Neural progenitor cell (in vitro differentiated cells): Measurements from ENCODE around the gene UNCX. TPM values are rescaled to one million over a fixed set of nuclear protein-coding genes. Genes with fewer than 3 reads are reported as not detected.
A peak's percentile ranks its signal among the peaks of the same experiment; 100 is the strongest.

Experiments used
- DNase-seq: peaks from one replicate; pipeline ENCODE4 v3.0.0-alpha.2; 2016; ENCODE audit warnings: low spot score
- H2AFZ ChIP-seq: fragments of 200-600 bp; sonication (generic); replicated peaks from 2 replicates; pipeline ENCODE4 v1.6.1; 2016; ENCODE audit warnings: antibody characterized with exemption
- H3F3A ChIP-seq: fragments of 200-600 bp; sonication (generic); 2 replicates; pipeline ENCODE4 v1.6.1; 2016; ENCODE audit warnings: antibody characterized with exemption, low read depth
- H3K27ac ChIP-seq: fragments of 200-600 bp; sonication (generic); 2 replicates; pipeline ENCODE4 v1.5.1; 2016; ENCODE audit warnings: mild to moderate bottlenecking
- H3K27me3 ChIP-seq: fragments of 200-600 bp; sonication (generic); 2 replicates; pipeline ENCODE4 v1.6.1; 2016; ENCODE audit warnings: mild to moderate bottlenecking, moderate library complexity
- H3K36me3 ChIP-seq: fragments of 200-600 bp; sonication (generic); 2 replicates; pipeline ENCODE4 v1.5.1; 2016
- H3K4me1 ChIP-seq: fragments of 200-600 bp; sonication (generic); 2 replicates; pipeline ENCODE4 v1.6.1; 2016; ENCODE audit warnings: mixed run types
- H3K4me2 ChIP-seq: fragments of 200-600 bp; sonication (generic); 2 replicates; pipeline ENCODE4 v1.6.1; 2016
- H3K4me3 ChIP-seq: fragments of 200-600 bp; sonication (generic); 2 replicates; pipeline ENCODE4 v1.5.1; 2016
- H3K79me2 ChIP-seq: fragments of 200-600 bp; sonication (generic); 2 replicates; pipeline ENCODE4 v1.6.1; 2016; ENCODE audit warnings: low read depth
- H3K9ac ChIP-seq: fragments of 200-600 bp; sonication (generic); 2 replicates; pipeline ENCODE4 v1.6.1; 2016
- H3K9me3 ChIP-seq: fragments of 200-600 bp; sonication (generic); 2 replicates; pipeline ENCODE4 v1.5.1; 2016; ENCODE audit warnings: low read depth
- H4K20me1 ChIP-seq: fragments of 200-600 bp; sonication (generic); 2 replicates; pipeline ENCODE4 v1.6.1; 2016; ENCODE audit warnings: low read depth
- H3K27ac Mint-ChIP-seq: 3 replicates; pipeline ENCODE4 v1.8.0; 2021; ENCODE audit warnings: mixed read lengths
- H3K27me3 Mint-ChIP-seq: 2 replicates; pipeline ENCODE4 v1.8.0; 2022; ENCODE audit warnings: low read depth, mild to moderate bottlenecking, inconsistent platforms, moderate library complexity, mixed read lengths; ENCODE audit not compliant: insufficient read depth
- H3K36me3 Mint-ChIP-seq: 3 replicates; pipeline ENCODE4 v1.8.0; 2021; ENCODE audit warnings: mixed read lengths
- H3K4me1 Mint-ChIP-seq: 3 replicates; pipeline ENCODE4 v1.8.0; 2021; ENCODE audit warnings: mixed read lengths
- H3K4me3 Mint-ChIP-seq: 3 replicates; pipeline ENCODE4 v1.8.0; 2021; ENCODE audit warnings: mild to moderate bottlenecking, moderate library complexity, mixed read lengths
- H3K9me3 Mint-ChIP-seq: 3 replicates; pipeline ENCODE4 v1.8.0; 2020; ENCODE audit warnings: mixed read lengths
- EZH2 ChIP-seq: fragments of 200-600 bp; sonication (generic); IDR thresholded peaks from 2 replicates; pipeline ENCODE4 v1.6.1; 2017; ENCODE audit warnings: antibody characterized with exemption, mild to moderate bottlenecking, moderate library complexity
- EZH2phosphoT487 ChIP-seq: fragments of 200-600 bp; sonication (generic); IDR thresholded peaks from 2 replicates; pipeline ENCODE4 v1.6.1; 2017; ENCODE audit warnings: antibody characterized with exemption
- total RNA-seq: library from RNA; depleted of rRNA; stranded (reverse); fragments of >200 nt; gene quantifications from 2 replicates; pipeline ENCODE4 v1.2.3, GENCODE V29; 2015; ENCODE audit warnings: low replicate concordance
- TF ChIP-seq, protein P1 (sequence below): fragments of 200-600 bp; sonication (generic); IDR thresholded peaks from 2 replicates; pipeline ENCODE4 v1.5.1; 2017; ENCODE audit warnings: antibody characterized with exemption, mild to moderate bottlenecking

The UNCX gene
- total RNA-seq, 1 donor from 2014 or later: not detected

DNA sequence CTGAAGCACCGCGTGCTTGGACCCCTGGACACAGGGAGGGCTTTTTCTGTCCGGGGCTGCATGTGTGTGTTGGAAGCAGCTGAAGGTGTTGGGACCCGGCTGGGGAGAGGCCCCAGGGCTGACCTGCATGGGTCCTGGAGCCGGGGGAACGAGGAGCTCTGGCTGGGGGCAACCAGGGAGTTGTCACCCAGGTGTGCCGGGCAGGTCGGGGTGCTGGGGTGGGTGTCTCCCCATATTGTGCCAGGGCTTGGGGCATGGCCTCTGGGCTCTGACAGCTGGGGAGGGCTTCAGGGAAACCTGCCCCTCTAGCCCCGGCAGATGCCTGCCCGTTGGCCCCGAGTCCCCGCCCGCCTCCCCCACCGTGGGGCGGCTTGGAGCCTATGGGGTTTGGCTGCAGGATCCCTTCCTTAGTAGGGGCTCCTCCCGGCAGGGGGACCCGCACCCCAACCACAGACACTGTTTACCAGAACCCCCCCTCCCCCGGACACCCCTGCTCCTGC lies 42.3 kb downstream of the UNCX start:
- Mint-ChIP-seq H3K4me3 (no peak overlapping the region), H3K27ac (no peak overlapping the region), H3K9me3 (peaks cover 7% of the 10 kb centered on the region), H3K36me3 (no peaks in the 10 kb centered on the region), H3K4me1 (no peaks in the 10 kb centered on the region), H3K27me3 (peaks cover 27% of the 10 kb centered on the region)
- Histone ChIP-seq H4K20me1 (no peaks in the 10 kb centered on the region), H3K27me3 (peaks cover 13% of the 10 kb centered on the region), H2AFZ (no peak overlapping the region), H3K4me2 (no peak overlapping the region), H3K4me3 (no peak overlapping the region), H3K27ac (no peak overlapping the region), H3F3A (peaks cover 11% of the 10 kb centered on the region), H3K4me1 (no peaks in the 10 kb centered on the region), H3K9ac (no peak overlapping the region), H3K36me3 (no peaks in the 10 kb centered on the region), H3K9me3 (no peaks in the 10 kb centered on the region), H3K79me2 (no peaks in the 10 kb centered on the region)
- TF ChIP-seq EZH2 (no peak), EZH2phosphoT487 (no peak)
- TF ChIP-seq, protein P1, sequence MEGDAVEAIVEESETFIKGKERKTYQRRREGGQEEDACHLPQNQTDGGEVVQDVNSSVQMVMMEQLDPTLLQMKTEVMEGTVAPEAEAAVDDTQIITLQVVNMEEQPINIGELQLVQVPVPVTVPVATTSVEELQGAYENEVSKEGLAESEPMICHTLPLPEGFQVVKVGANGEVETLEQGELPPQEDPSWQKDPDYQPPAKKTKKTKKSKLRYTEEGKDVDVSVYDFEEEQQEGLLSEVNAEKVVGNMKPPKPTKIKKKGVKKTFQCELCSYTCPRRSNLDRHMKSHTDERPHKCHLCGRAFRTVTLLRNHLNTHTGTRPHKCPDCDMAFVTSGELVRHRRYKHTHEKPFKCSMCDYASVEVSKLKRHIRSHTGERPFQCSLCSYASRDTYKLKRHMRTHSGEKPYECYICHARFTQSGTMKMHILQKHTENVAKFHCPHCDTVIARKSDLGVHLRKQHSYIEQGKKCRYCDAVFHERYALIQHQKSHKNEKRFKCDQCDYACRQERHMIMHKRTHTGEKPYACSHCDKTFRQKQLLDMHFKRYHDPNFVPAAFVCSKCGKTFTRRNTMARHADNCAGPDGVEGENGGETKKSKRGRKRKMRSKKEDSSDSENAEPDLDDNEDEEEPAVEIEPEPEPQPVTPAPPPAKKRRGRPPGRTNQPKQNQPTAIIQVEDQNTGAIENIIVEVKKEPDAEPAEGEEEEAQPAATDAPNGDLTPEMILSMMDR: no peak
- no peak for DNase-seq

DNA sequence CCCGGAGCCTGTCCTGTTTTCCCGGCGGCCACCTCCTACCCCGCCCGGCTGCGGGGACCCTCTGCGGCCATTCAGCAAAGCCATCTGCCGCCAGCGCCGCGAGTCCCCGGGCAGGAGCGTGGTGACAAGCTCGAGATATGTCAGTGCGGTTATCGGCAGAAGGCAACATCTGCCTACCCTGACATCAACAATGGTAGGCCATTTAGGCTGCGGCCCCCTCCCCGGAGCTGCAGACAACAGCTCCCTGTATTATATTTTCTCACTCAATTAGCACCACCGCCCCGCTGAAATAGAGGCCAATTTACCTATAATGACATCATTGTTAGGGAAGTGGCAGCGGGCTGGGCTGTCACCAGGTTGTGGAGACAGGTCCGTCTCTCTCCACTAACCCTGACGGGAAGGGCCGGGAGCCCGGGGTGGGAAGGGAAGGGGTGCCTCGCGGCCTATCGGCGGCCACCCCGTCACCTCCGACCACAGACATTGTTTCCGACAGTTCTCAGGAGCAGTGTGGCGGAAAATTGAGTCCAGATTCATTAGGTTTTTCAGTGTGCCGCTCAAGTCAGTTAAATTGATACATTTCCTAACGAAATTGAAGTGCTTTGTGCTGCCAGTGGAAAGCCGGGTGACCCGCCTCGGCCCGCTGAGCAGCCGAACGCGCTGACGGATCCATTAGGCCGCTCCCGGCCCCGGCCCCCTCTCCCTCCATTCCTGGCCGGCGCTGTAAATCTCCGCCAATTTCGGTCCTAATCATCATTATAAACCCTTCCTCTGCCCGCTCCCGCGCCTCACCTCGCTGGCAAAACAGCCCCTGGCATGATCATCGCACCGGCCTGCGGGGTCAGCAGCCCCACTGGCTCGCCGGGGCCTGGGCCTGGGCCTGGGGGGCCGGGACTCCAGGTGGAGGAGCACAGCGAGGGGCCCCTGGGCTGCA lies 43.0 kb downstream of the UNCX start:
- H3K4me3 Mint-ChIP-seq: no peak overlapping the region
- H3K36me3 Mint-ChIP-seq: no peaks in the 10 kb centered on the region
- no peak overlapping the region for H3K4me3 ChIP-seq
- no peaks in the 10 kb centered on the region for H3K79me2 ChIP-seq
- DNase-seq: peak; percentile 62
- peaks cover 20% of the 10 kb centered on the region for H3K27me3 ChIP-seq
- H3K4me1 ChIP-seq: no peaks in the 10 kb centered on the region
- H3F3A ChIP-seq: peaks cover 11% of the 10 kb centered on the region
- no peaks in the 10 kb centered on the region for H3K36me3 ChIP-seq
- no peaks in the 10 kb centered on the region for H4K20me1 ChIP-seq
- H3K4me2 ChIP-seq: no peak overlapping the region
- no peak for TF ChIP-seq EZH2phosphoT487
- no peak for TF ChIP-seq EZH2
- TF ChIP-seq, protein P1: no peak
- no peaks in the 10 kb centered on the region for H3K4me1 Mint-ChIP-seq
- H3K9me3 Mint-ChIP-seq: peaks cover 7% of the 10 kb centered on the region
- H3K9me3 ChIP-seq: no peaks in the 10 kb centered on the region
- H3K27ac ChIP-seq: no peak overlapping the region
- no peak overlapping the region for H3K9ac ChIP-seq
- H3K27me3 Mint-ChIP-seq: peaks cover 32% of the 10 kb centered on the region
- H3K27ac Mint-ChIP-seq: no peak overlapping the region
- no peak overlapping the region for H2AFZ ChIP-seq

DNA sequence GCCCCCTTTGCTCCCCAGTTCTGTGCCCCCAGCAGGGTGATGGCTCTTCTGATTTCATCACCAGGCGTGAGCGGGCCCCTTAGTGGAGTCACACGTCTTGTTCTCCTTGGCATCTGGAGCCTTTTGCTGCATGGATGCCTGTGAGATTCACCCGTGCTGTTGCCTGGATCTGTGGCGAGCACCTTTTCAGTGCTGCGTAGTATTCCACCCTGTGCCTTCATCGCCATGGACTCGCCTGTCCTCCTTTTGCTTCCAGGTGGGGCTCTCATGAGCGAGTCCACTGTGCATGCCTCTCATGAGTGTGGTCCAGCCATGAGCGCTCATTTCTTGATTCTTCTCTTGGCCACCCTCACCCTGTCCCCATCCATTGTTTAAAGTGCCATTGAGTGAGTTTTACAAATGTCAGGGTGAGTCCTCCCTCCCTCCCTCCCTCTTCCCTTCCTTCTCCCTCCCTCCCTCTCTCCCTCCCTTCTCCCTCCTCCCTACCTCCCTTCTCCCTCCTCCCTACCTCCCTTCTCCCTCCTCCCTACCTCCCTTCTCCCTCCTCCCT lies 44.0 kb downstream of the UNCX start:
- Mint-ChIP-seq H3K36me3 (no peaks in the 10 kb centered on the region), H3K27ac (no peak overlapping the region), H3K9me3 (peaks cover 4% of the 10 kb centered on the region), H3K4me1 (no peaks in the 10 kb centered on the region), H3K27me3 (peaks cover 23% of the 10 kb centered on the region), H3K4me3 (no peak overlapping the region)
- no peaks in the 10 kb centered on the region for H3K36me3 ChIP-seq
- no peaks in the 10 kb centered on the region for H3K4me1 ChIP-seq
- TF ChIP-seq, protein P1: no peak
- TF ChIP-seq EZH2 (no peak), EZH2phosphoT487 (no peak)
- H3K9ac ChIP-seq: no peak overlapping the region
- H2AFZ ChIP-seq: no peak overlapping the region
- DNase-seq: no peak
- no peaks in the 10 kb centered on the region for H3K79me2 ChIP-seq
- H3K27ac ChIP-seq: no peak overlapping the region
- no peaks in the 10 kb centered on the region for H4K20me1 ChIP-seq
- peaks cover 25% of the 10 kb centered on the region for H3K27me3 ChIP-seq
- peaks cover 11% of the 10 kb centered on the region for H3F3A ChIP-seq
- no peak overlapping the region for H3K4me2 ChIP-seq
- no peaks in the 10 kb centered on the region for H3K9me3 ChIP-seq
- H3K4me3 ChIP-seq: no peak overlapping the region
